GM21737 (cell line): Measurements from ENCODE around the gene APOBEC3F.
"Not testable (repeated sequence)": the region's sequence is repeated elsewhere in the genome, so short reads cannot be mapped to it uniquely, and the experiment has no call there.

Source experiments
- ATAC-seq: cut with Tn5 transposase; IDR thresholded peaks from one replicate; pipeline ENCODE4 v1.9.1; 2021; ENCODE audit warnings: mild to moderate bottlenecking, moderate library complexity; ENCODE audit not compliant: unreplicated experiment

The APOBEC3F gene

GRCh38 chr22:39026509-39027150, 14.0 kb upstream of the APOBEC3F start:
- ATAC-seq = no peak

DNA sequence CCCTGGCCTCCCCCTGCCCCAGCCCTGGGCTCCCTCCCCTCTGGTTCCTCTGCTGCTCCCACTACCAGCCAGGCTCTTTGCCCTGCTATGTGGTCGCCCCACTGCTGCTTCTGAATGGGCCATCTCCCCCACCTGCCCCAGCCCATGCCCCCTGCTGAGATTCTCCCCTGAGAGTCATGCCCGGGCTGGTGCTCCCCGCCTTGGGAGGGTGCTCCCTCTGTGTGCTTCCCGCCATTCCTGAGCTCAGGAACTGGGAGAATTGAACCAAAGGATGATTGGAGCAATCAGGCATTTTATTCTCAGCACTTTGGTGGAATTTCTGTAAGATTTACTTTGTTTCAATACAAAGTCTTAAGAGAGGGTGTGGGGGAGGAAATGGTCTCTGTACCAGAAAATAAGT, 12.9 kb upstream of the APOBEC3F start:
- ATAC-seq = no peak

GRCh38 chr22:39028281-39028680, 12.4 kb upstream of the APOBEC3F start:
- no peak for ATAC-seq

DNA sequence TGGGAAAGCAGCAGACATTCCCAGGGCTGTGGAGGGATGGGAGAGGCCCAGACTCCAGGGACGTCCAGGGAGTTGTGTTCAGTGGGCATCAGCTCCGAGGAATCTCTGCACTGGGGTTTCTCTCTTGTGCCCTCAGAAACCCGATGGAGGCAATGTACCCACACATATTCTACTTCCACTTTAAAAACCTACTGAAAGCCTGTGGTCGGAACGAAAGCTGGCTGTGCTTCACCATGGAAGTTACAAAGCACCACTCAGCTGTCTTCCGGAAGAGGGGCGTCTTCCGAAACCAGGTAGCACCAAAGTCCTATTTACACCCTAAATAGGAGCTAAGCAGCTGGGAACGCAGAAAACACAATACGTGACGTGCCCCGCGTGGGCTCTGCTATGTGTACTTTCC, 11.4 kb upstream of the APOBEC3F start:
- ATAC-seq = no peak

DNA sequence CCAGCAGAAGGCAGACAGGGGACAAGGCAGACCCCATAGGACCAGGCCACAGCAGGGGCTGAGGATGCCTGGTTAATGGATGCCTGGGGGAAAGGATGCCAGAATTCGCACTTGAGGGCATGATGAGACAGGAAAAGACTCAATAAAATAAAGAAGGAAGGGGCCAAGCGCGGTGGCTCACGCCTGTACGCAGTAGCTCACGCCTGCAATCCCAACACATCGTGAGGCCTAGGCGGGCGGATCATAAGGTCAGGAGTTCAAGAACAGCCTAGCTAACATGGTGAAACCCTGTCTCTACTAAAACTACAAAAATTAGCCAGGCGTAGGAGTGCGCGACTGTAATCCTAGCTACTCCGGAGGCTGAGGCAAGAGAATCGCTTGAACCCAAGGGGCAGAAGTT, 10.0 kb upstream of the APOBEC3F start:
- ATAC-seq = no peak

GRCh38 chr22:39031434-39032295, 9.0 kb upstream of the APOBEC3F start:
- not testable (repeated sequence) for ATAC-seq

GRCh38 chr22:39037071-39037470, 3.6 kb upstream of the APOBEC3F start:
- not testable (repeated sequence) for ATAC-seq

- ATAC-seq = no peak
Observed at GRCh38 chr22:39039306-39040126, 1.1 kb upstream of the APOBEC3F start.

- not testable (repeated sequence) for ATAC-seq
Observed at GRCh38 chr22:39040155-39040537, 518 bp upstream of the APOBEC3F start.

DNA sequence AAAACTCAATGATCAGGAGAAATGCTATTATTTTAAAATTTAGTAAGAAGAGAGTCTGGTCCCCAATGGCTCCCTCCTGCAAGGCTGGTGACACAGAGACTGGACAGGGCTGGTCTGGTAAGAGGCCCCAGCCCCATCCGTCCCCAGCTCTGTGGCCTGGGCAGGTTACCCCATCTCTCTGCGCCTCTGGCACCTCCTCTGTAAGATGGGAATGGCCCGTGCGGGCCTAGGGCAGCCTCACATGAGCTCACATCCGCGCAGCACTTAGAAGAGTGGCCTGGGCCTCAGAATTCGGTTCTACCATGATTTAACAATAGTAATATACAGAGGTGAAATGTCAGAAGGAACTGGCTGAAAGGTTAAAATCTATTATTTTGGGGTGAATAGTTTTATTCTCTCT, 1.2 kb downstream of the APOBEC3F start:
- ATAC-seq = no peak

DNA sequence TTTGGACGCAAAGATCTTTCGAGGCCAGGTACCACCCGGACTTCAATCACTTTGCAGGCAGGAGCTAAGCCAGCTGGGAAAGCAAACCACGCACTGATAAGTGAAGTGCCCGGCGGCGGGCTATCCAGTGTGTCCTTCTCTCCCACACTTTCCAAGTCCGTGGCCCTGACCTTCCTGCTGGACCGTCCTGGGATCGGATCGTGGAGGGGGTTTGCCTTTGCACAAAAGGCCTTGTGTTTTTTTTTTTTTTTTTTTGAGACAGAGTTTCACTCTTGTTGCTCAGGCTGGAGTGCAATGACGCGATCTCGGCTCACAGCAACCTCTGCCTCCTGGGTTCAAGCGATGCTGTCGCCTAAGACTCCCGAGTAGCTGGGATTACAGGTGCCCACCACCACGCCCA, 2.4 kb downstream of the APOBEC3F start:
- ATAC-seq = not testable (repeated sequence)

DNA sequence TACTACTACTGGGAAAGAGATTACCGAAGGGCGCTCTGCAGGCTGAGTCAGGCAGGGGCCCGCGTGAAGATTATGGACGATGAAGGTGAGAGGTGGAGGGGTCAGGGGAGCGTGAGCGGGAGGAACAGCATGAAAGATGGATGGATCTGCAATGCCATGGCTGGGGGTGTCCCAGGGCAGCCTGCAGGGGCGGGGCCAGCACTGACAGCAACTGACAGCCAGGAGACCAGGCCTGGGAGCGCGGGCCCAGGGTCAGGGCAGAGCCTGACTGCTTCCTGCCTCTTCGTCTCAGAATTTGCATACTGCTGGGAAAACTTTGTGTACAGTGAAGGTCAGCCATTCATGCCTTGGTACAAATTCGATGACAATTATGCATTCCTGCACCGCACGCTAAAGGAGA, 4.5 kb downstream of the APOBEC3F start:
- not testable (repeated sequence) for ATAC-seq

GRCh38 chr22:39049486-39049885, 8.8 kb downstream of the APOBEC3F start:
- not testable (repeated sequence) for ATAC-seq

GRCh38 chr22:39051844-39052495, 11.3 kb downstream of the APOBEC3F start:
- not testable (repeated sequence) for ATAC-seq

DNA sequence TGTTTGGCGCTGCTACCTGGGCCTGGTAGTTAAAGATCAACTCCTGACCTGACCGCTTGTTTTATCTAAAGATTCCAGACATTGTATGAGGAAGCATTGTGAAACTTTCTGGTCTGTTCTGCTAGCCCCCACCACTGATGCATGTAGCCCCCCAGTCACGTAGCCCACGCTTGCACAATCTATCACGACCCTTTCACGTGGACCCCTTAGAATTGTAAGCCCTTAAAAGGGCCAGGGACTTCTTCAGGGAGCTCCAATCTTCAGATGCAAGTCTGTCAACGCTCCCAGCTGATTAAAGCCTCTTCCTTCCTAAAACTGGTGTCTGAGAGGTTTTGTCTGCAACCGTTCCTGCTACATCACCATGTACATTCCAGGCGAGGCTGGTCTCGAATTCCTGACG, 15.0 kb downstream of the APOBEC3F start:
- no peak for ATAC-seq

DNA sequence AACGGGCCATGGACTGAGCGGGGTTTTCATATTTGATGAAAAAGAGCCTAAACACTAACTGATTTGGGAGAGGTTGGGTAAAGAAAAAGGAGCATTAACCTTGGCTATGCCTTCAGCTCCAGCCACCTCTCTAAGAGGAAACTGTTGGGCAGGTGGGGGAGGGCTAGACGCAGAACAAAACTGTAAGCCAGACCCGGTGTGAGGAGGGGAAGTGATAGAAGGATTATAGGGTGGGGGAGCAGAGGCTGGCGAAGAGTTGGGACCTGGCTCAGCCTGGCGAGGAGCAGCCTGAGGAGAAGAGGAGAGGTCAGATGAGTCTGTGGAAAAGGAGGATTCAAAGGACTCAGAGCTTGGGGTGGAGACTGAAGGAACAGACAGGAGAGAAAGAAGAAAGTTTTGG, 20.6 kb downstream of the APOBEC3F start:
- ATAC-seq = not testable (repeated sequence)

GRCh38 chr22:39061951-39062350, 21.3 kb downstream of the APOBEC3F start:
- ATAC-seq = not testable (repeated sequence)

DNA sequence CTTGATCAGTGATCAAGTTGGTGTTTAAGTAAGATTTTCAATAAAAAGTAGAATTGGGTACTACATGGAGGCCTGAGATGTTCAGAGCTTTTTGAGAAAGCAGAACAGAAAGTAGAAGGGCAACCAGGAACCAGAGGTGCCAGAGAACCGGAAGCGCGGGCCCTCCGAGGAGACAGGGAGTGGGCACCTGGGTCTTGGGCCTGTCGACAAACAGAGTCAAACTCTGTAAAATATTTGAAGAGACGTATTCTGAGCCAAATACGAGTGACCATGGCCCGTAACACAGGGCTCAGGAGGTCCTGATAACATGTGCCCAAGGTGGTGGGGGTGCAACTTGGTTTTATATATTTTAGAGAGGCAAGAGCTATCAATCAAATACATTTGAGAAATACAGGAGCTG, 23.2 kb downstream of the APOBEC3F start:
- ATAC-seq = not testable (repeated sequence)

DNA sequence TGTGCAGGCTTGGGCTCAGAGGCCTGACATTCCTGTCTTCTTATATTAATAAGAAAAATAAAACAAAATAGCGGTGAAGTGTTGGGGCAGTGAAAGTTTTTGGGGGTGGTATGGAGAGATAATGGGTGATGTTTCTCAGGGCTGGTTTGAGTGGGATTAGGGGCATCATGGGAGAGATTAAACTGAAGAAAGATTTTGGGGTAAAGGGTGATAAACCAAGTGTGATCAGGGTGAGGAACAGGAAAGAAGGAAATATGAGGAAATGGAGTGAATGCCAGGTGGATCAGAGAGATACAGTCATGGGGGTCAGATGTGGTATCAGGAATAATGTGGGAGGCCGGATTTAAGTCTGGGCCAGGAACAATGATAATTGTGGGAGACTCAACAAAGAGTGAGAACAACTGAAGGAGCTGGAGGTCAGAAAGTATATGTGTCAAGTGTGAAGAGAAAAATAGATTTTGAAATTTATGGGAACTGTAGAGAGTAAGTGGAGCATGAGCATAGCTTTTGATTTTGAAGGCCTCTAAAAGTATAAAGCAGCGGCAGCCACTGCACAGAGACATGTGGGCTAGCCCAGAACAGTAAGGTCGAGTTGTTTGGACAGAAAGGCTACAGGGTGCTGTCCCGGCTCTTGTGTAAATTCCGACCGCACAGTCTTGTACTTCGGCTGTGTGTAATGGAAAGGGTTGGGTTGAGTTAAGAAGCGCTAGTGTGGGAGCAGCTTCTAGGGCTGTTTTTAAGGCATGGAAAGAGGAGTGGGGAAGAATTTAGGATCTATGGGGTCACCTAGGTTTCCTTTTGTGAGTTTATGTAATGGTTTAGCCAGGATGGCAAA, 26.0 kb downstream of the APOBEC3F start:
- not testable (repeated sequence) for ATAC-seq
